Measurements from ENCODE around the gene MCC.

DNA sequence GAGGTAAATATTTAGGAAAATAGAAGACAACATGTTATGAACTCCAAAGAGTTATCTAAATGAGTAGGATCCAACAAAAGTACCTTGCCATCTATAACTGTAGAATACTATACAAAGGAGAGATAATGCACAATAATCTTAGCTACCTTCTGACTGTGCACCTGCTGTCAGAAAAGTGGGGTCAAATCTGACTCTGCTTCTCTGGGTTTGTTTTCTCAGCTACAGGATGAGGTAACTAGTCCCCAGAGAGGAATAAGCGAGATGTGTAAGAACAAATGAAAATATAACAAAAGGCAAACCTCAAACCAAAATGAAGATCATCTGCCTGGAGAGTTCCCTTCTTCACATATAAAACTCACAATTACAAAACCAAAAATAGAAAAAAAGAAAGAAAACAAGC lies 306.8 kb downstream of the MCC start:
- TF ChIP-seq, protein P1, sequence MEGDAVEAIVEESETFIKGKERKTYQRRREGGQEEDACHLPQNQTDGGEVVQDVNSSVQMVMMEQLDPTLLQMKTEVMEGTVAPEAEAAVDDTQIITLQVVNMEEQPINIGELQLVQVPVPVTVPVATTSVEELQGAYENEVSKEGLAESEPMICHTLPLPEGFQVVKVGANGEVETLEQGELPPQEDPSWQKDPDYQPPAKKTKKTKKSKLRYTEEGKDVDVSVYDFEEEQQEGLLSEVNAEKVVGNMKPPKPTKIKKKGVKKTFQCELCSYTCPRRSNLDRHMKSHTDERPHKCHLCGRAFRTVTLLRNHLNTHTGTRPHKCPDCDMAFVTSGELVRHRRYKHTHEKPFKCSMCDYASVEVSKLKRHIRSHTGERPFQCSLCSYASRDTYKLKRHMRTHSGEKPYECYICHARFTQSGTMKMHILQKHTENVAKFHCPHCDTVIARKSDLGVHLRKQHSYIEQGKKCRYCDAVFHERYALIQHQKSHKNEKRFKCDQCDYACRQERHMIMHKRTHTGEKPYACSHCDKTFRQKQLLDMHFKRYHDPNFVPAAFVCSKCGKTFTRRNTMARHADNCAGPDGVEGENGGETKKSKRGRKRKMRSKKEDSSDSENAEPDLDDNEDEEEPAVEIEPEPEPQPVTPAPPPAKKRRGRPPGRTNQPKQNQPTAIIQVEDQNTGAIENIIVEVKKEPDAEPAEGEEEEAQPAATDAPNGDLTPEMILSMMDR (conservative IDR thresholded peaks at IDR 0.05 in 1 of 2, IDR thresholded peaks at IDR 0.05 in 1 of 2; ENCODE audit: extremely low read depth in 1 of 2, insufficient read depth in 1 of 2, low read depth in 1 of 2, low read length in 2 of 2): no peak
- TF ChIP-seq EZH2 (IDR thresholded peaks at IDR 0.05; ENCODE audit: borderline replicate concordance, low read length): no peak
